Ascending aorta (tissue), 2 donors: ENCODE measurements around the gene SPTBN1. TPM values are rescaled to one million over a fixed set of nuclear protein-coding genes. Genes with fewer than 3 reads are reported as not detected.

Source experiments
- DNase-seq, 2 donors: peaks; one replicate each; pipeline ENCODE4 v3.0.0-alpha.2; 2019; ENCODE audit warnings: low spot score in 2 of 2
- H3K27ac ChIP-seq, 2 donors: fragments of 200-600 bp; sonication (generic); one replicate each; pipeline ENCODE4 v1.5.1; 2016 to 2017; ENCODE audit warnings: mild to moderate bottlenecking in 1 of 2
- H3K27me3 ChIP-seq: fragments of 200-600 bp; sonication (generic); one replicate; pipeline ENCODE4 v1.5.1; 2017
- H3K36me3 ChIP-seq, 2 donors: fragments of 200-600 bp; sonication (generic); one replicate each; pipeline ENCODE4 v1.5.1; 2016
- H3K4me1 ChIP-seq, 2 donors: fragments of 200-600 bp; sonication (generic); one replicate each; pipeline ENCODE4 v1.5.1; 2016 to 2017; ENCODE audit warnings: mild to moderate bottlenecking in 1 of 2
- H3K4me3 ChIP-seq, 2 donors: fragments of 200-600 bp; sonication (generic); one replicate each; pipeline ENCODE4 v1.5.1; 2016 to 2017; ENCODE audit warnings: mild to moderate bottlenecking in 1 of 2
- H3K9me3 ChIP-seq, 2 donors: fragments of 200-600 bp; sonication (generic); one replicate each; pipeline ENCODE4 v1.5.1; 2016
- intact Hi-C: fragments of 100-400 bp; cut with DNase I; formaldehyde crosslinking; loops from one replicate; pipeline ENCODE4 v1.15.1; 2023
- total RNA-seq: library from RNA; depleted of rRNA; stranded (reverse); fragments of >200 nt; gene quantifications from one replicate; pipeline ENCODE4 v1.1.0, GENCODE V29; 2016
- TF ChIP-seq, protein P1 (sequence below), 3 experiments: fragments of 200-600 bp in 2 of 3; fragments of 450-650 bp in 1 of 3; sonication (generic) in 2 of 3; IDR thresholded peaks; one replicate each; pipeline ENCODE4 v1.5.1; 2016 to 2019; ENCODE audit warnings: antibody characterized with exemption in 3 of 3, mild to moderate bottlenecking in 1 of 3, moderate library complexity in 1 of 3

Gene SPTBN1
- total RNA-seq, 1 donor from 2014 or later = 246 TPM

DNA sequence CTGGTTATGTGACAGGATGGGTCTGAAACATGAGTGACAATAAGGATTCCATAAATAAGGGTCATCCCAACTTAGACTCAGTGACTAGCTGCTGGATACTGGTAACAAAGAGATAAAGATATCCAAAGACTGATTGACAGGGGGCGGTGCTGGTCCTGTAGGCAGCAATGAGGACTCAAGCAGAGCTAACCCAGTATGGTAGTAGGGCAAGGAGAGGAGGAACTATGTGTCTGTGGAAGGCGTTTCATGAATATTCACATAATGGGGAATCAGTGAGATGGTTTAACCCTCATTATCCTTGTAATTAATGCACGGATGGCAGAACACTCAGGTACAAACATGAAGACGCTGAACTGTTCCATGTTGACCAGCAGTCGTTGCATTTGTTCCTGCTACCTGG, 164.8 kb downstream of the SPTBN1 start:
- Histone ChIP-seq H3K9me3 (no peaks in the 10 kb centered on the region), H3K4me1 (peaks cover 4 to 9% of the 10 kb centered on the region in 2 donors), H3K4me3 (no peak overlapping the region), H3K27me3 (no peaks in the 10 kb centered on the region), H3K27ac (no peak overlapping the region), H3K36me3 (peaks cover 33 to 67% of the 10 kb centered on the region in 2 donors)
- TF ChIP-seq, protein P1, sequence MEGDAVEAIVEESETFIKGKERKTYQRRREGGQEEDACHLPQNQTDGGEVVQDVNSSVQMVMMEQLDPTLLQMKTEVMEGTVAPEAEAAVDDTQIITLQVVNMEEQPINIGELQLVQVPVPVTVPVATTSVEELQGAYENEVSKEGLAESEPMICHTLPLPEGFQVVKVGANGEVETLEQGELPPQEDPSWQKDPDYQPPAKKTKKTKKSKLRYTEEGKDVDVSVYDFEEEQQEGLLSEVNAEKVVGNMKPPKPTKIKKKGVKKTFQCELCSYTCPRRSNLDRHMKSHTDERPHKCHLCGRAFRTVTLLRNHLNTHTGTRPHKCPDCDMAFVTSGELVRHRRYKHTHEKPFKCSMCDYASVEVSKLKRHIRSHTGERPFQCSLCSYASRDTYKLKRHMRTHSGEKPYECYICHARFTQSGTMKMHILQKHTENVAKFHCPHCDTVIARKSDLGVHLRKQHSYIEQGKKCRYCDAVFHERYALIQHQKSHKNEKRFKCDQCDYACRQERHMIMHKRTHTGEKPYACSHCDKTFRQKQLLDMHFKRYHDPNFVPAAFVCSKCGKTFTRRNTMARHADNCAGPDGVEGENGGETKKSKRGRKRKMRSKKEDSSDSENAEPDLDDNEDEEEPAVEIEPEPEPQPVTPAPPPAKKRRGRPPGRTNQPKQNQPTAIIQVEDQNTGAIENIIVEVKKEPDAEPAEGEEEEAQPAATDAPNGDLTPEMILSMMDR (IDR thresholded peaks at IDR 0.05) = no peak
- DNase-seq = no peak
- intact Hi-C loops = no loop called here

DNA sequence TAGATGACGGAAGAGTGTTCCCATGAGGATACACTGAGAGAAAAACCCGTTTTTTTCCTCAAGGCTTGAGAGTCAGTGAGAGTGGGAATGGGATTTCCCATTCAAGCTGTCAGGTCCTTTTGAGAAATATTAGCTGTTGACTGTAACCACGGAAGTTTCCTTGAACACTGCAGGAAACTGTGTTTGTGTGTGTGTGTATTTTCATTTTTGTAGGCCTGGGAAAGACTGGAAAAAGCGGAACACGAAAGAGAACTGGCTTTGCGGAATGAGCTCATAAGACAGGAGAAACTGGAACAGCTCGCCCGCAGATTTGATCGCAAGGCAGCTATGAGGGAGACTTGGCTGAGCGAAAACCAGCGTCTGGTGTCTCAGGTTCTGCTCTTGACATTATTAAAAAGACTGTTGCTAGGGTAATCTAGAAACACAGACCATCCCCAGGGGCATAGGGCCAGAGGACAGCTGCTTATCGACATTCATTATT, 168.5 kb downstream of the SPTBN1 start:
- H3K9me3 ChIP-seq = no peaks in the 10 kb centered on the region
- TF ChIP-seq, protein P1 (IDR thresholded peaks at IDR 0.05) = no peak
- H3K27ac ChIP-seq = peak overlapping the region; percentile 58 to 65
- peaks cover 57 to 82% of the 10 kb centered on the region in 2 donors for H3K36me3 ChIP-seq
- no peaks in the 10 kb centered on the region for H3K4me1 ChIP-seq
- no peak for DNase-seq
- H3K27me3 ChIP-seq = no peaks in the 10 kb centered on the region
- H3K4me3 ChIP-seq = no peak overlapping the region
- intact Hi-C loops = no loop called here

DNA sequence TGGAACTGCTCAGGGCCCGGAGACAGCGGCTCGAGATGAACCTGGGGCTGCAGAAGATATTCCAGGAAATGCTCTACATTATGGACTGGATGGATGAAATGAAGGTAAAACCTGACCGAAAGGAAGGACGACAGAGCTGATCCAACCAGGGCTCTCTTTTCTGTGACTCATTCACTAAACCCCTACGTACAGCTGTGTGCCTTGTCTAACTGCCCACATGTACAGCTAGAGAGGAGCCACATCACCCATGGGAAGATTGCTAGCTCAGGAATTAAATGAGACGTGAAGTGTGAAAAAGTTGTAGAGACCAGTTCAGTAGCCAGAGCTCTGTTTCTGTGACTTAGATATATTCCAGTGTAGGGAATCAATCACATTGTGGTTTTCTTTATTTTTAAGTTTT, 170.0 kb downstream of the SPTBN1 start:
- peaks cover 62 to 94% of the 10 kb centered on the region in 2 donors for H3K36me3 ChIP-seq
- H3K27ac ChIP-seq = no peak overlapping the region
- H3K9me3 ChIP-seq = no peaks in the 10 kb centered on the region
- no peak overlapping the region for H3K4me3 ChIP-seq
- TF ChIP-seq, protein P1 (IDR thresholded peaks at IDR 0.05) = no peak
- H3K4me1 ChIP-seq = peaks cover 0 to 3% of the 10 kb centered on the region in 2 donors
- H3K27me3 ChIP-seq = no peaks in the 10 kb centered on the region
- DNase-seq = no peak
- intact Hi-C loops = no loop called here

DNA sequence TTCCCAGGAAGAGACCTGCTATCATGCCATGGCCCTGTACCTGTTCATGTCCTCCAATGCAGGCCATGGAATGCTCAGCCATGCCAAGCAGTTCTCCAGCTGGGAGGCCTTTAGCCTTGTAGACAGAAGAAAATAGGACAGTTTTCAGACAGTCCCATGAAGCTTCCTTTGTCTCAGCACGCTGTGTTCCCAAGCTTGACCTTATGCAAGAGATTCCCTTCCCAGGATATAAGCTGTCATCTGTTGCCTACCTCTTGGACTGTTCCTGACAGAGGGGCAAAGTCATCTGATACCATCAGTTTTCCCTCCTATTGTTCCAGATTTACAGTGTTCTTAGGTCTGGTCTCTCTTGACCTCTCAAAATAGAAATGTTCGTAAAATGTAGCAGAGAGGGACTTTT, 170.8 kb downstream of the SPTBN1 start:
- DNase-seq = no peak
- Histone ChIP-seq H3K4me1 (peaks cover 0 to 3% of the 10 kb centered on the region in 2 donors), H3K4me3 (no peak overlapping the region), H3K27me3 (no peaks in the 10 kb centered on the region), H3K27ac (no peak overlapping the region), H3K9me3 (no peaks in the 10 kb centered on the region), H3K36me3 (peaks cover 67 to 94% of the 10 kb centered on the region in 2 donors)
- intact Hi-C loops = no loop called here
- TF ChIP-seq, protein P1 (IDR thresholded peaks at IDR 0.05) = no peak

DNA sequence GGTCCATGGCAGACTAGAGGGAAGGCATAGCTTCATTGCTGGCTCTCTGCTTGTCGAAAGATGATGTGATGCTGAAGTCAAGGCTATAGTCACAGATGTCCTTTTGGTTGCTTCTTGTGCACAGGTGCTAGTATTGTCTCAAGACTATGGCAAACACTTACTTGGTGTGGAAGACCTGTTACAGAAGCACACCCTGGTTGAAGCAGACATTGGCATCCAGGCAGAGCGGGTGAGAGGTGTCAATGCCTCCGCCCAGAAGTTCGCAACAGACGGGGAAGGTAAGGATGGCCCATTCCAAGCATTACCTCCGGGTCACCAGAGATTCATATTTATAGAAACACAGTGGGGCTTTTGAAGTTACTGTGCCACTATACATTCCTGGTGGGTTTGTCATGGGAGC, 171.8 kb downstream of the SPTBN1 start:
- no peaks in the 10 kb centered on the region for H3K9me3 ChIP-seq
- no peaks in the 10 kb centered on the region for H3K27me3 ChIP-seq
- H3K4me1 ChIP-seq = peaks cover 0 to 3% of the 10 kb centered on the region in 2 donors
- H3K36me3 ChIP-seq = peaks cover 66 to 94% of the 10 kb centered on the region in 2 donors
- intact Hi-C loops = no loop called here
- TF ChIP-seq, protein P1 (IDR thresholded peaks at IDR 0.05) = no peak
- H3K4me3 ChIP-seq = no peak overlapping the region
- no peak overlapping the region for H3K27ac ChIP-seq
- DNase-seq = no peak

DNA sequence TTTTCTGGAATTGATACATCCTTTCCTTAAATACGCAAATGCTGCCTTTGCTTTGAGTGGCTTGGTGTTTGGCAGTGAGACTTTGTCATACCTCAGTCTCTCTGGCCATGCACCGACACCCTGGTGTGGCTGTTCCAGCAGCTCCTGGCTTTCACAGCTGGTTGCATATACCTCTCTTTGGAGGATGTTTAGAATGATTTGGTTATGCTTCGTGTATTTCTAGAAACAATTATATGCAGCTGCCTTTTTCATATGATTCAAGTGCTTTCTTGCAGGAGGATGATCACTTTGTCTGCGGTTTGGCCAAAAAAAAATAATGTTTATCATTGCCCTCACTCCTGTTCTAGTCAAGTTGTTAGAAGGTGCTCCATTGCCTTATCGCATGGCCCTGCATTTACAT, 172.3 kb downstream of the SPTBN1 start:
- H3K36me3 ChIP-seq = peaks cover 65 to 94% of the 10 kb centered on the region in 2 donors
- no peak overlapping the region for H3K4me3 ChIP-seq
- TF ChIP-seq, protein P1 (IDR thresholded peaks at IDR 0.05) = no peak
- no peak for DNase-seq
- H3K4me1 ChIP-seq = peaks cover 0 to 3% of the 10 kb centered on the region in 2 donors
- no peaks in the 10 kb centered on the region for H3K27me3 ChIP-seq
- intact Hi-C loops = no loop called here
- no peak overlapping the region for H3K27ac ChIP-seq
- no peaks in the 10 kb centered on the region for H3K9me3 ChIP-seq
